Kidney (tissue), 22 donors: ENCODE results near the gene RHEB. TPM values are rescaled to one million over a fixed set of nuclear protein-coding genes. Genes with fewer than 3 reads are reported as not detected.

Experiments
- DNase-seq, 5 donors: peaks; one replicate each; pipeline ENCODE4 v3.0.0-alpha.2; 2013 to 2020
- FAIRE-seq: peaks from 2 replicates; lab custom pipeline; 2012; peaks lifted over from hg19 to GRCh38; lab: Jason Lieb, UNC
- H3K27ac ChIP-seq, 2 donors: one replicate each; pipeline ENCODE4 v1.7.0; 2013; ENCODE audit warnings: low read depth in 2 of 2, low read length in 2 of 2, inconsistent platforms in 1 of 2
- H3K27me3 ChIP-seq: one replicate; pipeline ENCODE4 v1.7.1; 2013; ENCODE audit warnings: low read length, inconsistent platforms; ENCODE audit not compliant: control insufficient read depth, insufficient read depth
- H3K36me3 ChIP-seq, 3 donors: one replicate each; pipeline versions ENCODE4 v1.7.0 to v1.7.1; 2013; ENCODE audit warnings: low read length in 3 of 3, control low read depth in 1 of 3, inconsistent platforms in 1 of 3; ENCODE audit not compliant: insufficient read depth in 3 of 3, control insufficient read depth in 2 of 3
- H3K4me1 ChIP-seq, 3 donors: one replicate each; pipeline versions ENCODE4 v1.7.0 to v1.7.1; 2013; ENCODE audit warnings: low read length in 3 of 3, inconsistent platforms in 1 of 3, low read depth in 1 of 3; ENCODE audit not compliant: control insufficient read depth in 2 of 3, insufficient read depth in 2 of 3
- H3K4me3 ChIP-seq, 3 donors: one replicate each; pipeline versions ENCODE4 v1.7.0 to v1.8.1; 2013; ENCODE audit warnings: low read length in 3 of 3, control low read depth in 1 of 3, inconsistent platforms in 1 of 3
- H3K9ac ChIP-seq, 3 donors: one replicate each; pipeline versions ENCODE4 v1.7.0 to v1.7.1; 2013; ENCODE audit warnings: low read length in 3 of 3, control low read depth in 1 of 3, inconsistent platforms in 1 of 3
- H3K9me3 ChIP-seq, 3 donors: one replicate each; pipeline versions ENCODE4 v1.7.0 to v1.7.1; 2013; ENCODE audit warnings: low read length in 3 of 3, control low read depth in 1 of 3, inconsistent platforms in 1 of 3; ENCODE audit not compliant: control insufficient read depth in 2 of 3, insufficient read depth in 1 of 3
- CTCF ChIP-seq: IDR thresholded peaks from 3 replicates; pipeline ENCODE4 v1.5.1; 2012; ENCODE audit warnings: mild to moderate bottlenecking, moderate library complexity, borderline replicate concordance; ENCODE audit not compliant: insufficient read depth; ENCODE audit errors: extremely low read depth
- intact Hi-C: fragments of 100-400 bp; cut with DNase I; formaldehyde crosslinking; loops from one replicate; pipeline ENCODE4 v1.11.1; 2022
- long read RNA-seq, 10 donors: library from polyadenylated mRNA in 1 of 10; unstranded in 1 of 10; transcript quantifications; one replicate each; pipeline ENCODE4 v2.0.0 and lab custom pipeline, GENCODE V29; 2021 to 2026
- polyA plus RNA-seq: library from polyadenylated mRNA; stranded (reverse); fragments of 350-450 nt; fragmentation: Illumina TruSeq; extraction: RNeasy Lipid Tissue Mini Kit (QIAGEN cat#74804); gene quantifications from one replicate; pipeline ENCODE4 v1.2.3, GENCODE V29; 2014; ENCODE audit warnings: low read depth, low replicate concordance; ENCODE audit not compliant: insufficient read depth
- total RNA-seq: library from RNA; stranded (reverse); fragmentation: NEBNext Ultra II Directional; extraction: Animal tissue kit (Norgen Biotek cat#: 25700); gene quantifications from one replicate; pipeline ENCODE4 v1.2.1, GENCODE V29; 2021
- donor health status: control.
- donor health status: control.
- donor health status: control.
- donor health status: control.
- donor health status: control.
- donor health status: DM: yes; HTN: yes; CAD: no.
- donor health status: Normal renal cell carcinoma (clear cell type).

Gene RHEB
- total RNA-seq = 92.7 TPM
- 123 TPM for polyA plus RNA-seq
- long read RNA-seq, donor 1, transcript RHEB-201 (8 exons, 2,075 nt) = major isoform, 49 of 50 reads
- long read RNA-seq, donor 1, partial matches to known transcripts = 0 of 50 reads
- long read RNA-seq, donor 1, other reads (novel, unspliced or antisense) = 0 of 50 reads
- long read RNA-seq, donor 2, transcript RHEB-201 (8 exons, 2,075 nt) = major isoform, 50 of 51 reads
- long read RNA-seq, donor 2, partial matches to known transcripts = 0 of 51 reads
- long read RNA-seq, donor 2, other reads (novel, unspliced or antisense) = 0 of 51 reads
- long read RNA-seq, donor 3, transcript RHEB-201 (8 exons, 2,075 nt) = major isoform, 57 of 58 reads
- long read RNA-seq, donor 3, partial matches to known transcripts = 0 of 58 reads
- long read RNA-seq, donor 3, other reads (novel, unspliced or antisense) = 0 of 58 reads
- long read RNA-seq, donor 4, transcript RHEB-201 (8 exons, 2,075 nt) = major isoform, 55 of 56 reads
- long read RNA-seq, donor 4, partial matches to known transcripts = 0 of 56 reads
- long read RNA-seq, donor 4, other reads (novel, unspliced or antisense) = 0 of 56 reads
- long read RNA-seq, donor 5, partial matches to known transcripts = 0 of 4 reads
- long read RNA-seq, donor 5, other reads (novel, unspliced or antisense) = 0 of 4 reads
- long read RNA-seq, donor 6, transcript RHEB-201 (8 exons, 2,075 nt) = major isoform, 60 of 64 reads
- long read RNA-seq, donor 6, partial matches to known transcripts = 0 of 64 reads
- long read RNA-seq, donor 6, other reads (novel, unspliced or antisense) = 0 of 64 reads
- long read RNA-seq, donor 7, transcript RHEB-201 (8 exons, 2,075 nt) = major isoform, 114 of 121 reads
- long read RNA-seq, donor 7, partial matches to known transcripts = 1 of 121 reads
- long read RNA-seq, donor 7, other reads (novel, unspliced or antisense) = 4 of 121 reads
- long read RNA-seq, donor 8, transcript RHEB-201 (8 exons, 2,075 nt) = major isoform, 55 of 56 reads
- long read RNA-seq, donor 8, partial matches to known transcripts = 0 of 56 reads
- long read RNA-seq, donor 8, other reads (novel, unspliced or antisense) = 0 of 56 reads
- long read RNA-seq, donor 9, transcript RHEB-201 (8 exons, 2,075 nt) = major isoform, 23 of 23 reads
- long read RNA-seq, donor 9, partial matches to known transcripts = 0 of 23 reads
- long read RNA-seq, donor 9, other reads (novel, unspliced or antisense) = 0 of 23 reads
- long read RNA-seq, donor 10, transcript RHEB-201 (8 exons, 2,075 nt) = major isoform, 35 of 36 reads
- long read RNA-seq, donor 10, partial matches to known transcripts = 0 of 36 reads
- long read RNA-seq, donor 10, other reads (novel, unspliced or antisense) = 0 of 36 reads

GRCh38 chr7:151519765-151520418 is at the start of gene RHEB:
TSS of gene RHEB (minus strand) at chr7:151519895. CDS start at chr7:151519511, 384 bp downstream.
- intact Hi-C loops = no loop called here
- FAIRE-seq = peak; percentile 11

GRCh38 chr7:151566897-151567320 is 47.2 kb upstream of the RHEB start:
- no peaks in the 10 kb centered on the region for H3K9me3 ChIP-seq
- FAIRE-seq (no peak), DNase-seq (peak in 2 of 5 donors; percentile 32 to 63)
- H3K4me3 ChIP-seq = no peak overlapping the region
- H3K4me1 ChIP-seq = peaks cover 0 to 2% (median 0%) of the 10 kb centered on the region in 3 donors
- intact Hi-C loops = no loop called here
- TF ChIP-seq CTCF = no peak
- H3K27ac ChIP-seq = no peak overlapping the region
- H3K27me3 ChIP-seq = no peaks in the 10 kb centered on the region
- H3K9ac ChIP-seq = no peak overlapping the region
- H3K36me3 ChIP-seq = peaks cover 0 to 18% (median 8%) of the 10 kb centered on the region in 3 donors

More at GRCh38 chr7:151519765-151520418, at the start of gene RHEB:
- DNase-seq = peak; percentile 99 to 100 (median 100)
- no peak for TF ChIP-seq CTCF
- Histone ChIP-seq H3K27me3 (no peaks in the 10 kb centered on the region), H3K9me3 (no peaks in the 10 kb centered on the region), H3K4me3 (peak within 1 kb of the TSS; percentile 82 to 94 (median 90)), H3K9ac (peak within 1 kb of the TSS; percentile 67 to 96 (median 95)), H3K36me3 (no peaks in the 10 kb centered on the region), H3K27ac (peak within 1 kb of the TSS; percentile 94 to 95), H3K4me1 (peaks cover 0 to 14% (median 8%) of the 10 kb centered on the region in 3 donors)

GRCh38 chr7:151565541-151565940 is 45.8 kb upstream of the RHEB start:
- DNase-seq = no peak
- no peaks in the 10 kb centered on the region for H3K27me3 ChIP-seq
- H3K4me3 ChIP-seq = no peak overlapping the region
- no peak overlapping the region for H3K9ac ChIP-seq
- intact Hi-C loops = no loop called here
- no peak for TF ChIP-seq CTCF
- no peak overlapping the region for H3K27ac ChIP-seq
- FAIRE-seq = no peak
- H3K4me1 ChIP-seq = peaks cover 0 to 2% (median 0%) of the 10 kb centered on the region in 3 donors
- no peaks in the 10 kb centered on the region for H3K9me3 ChIP-seq
- H3K36me3 ChIP-seq = peaks cover 0 to 22% (median 14%) of the 10 kb centered on the region in 3 donors
